GM21737 (cell line): ENCODE results near the gene NPAS2.

ENCODE experiments used
- ATAC-seq: cut with Tn5 transposase; IDR thresholded peaks from one replicate; pipeline ENCODE4 v1.9.1; 2021; ENCODE audit warnings: mild to moderate bottlenecking, moderate library complexity; ENCODE audit not compliant: unreplicated experiment

Gene NPAS2

GRCh38 chr2:101037161-101037755 is 217.3 kb downstream of the NPAS2 start:
- no peak for ATAC-seq

- ATAC-seq, result no peak
Observed at GRCh38 chr2:101038455-101039255, 218.7 kb downstream of the NPAS2 start.

- no peak for ATAC-seq
Observed at GRCh38 chr2:101040072-101040471, 220.1 kb downstream of the NPAS2 start.

- no peak for ATAC-seq
Observed at GRCh38 chr2:101040761-101041160, 220.8 kb downstream of the NPAS2 start.

GRCh38 chr2:101041413-101041812 is 221.5 kb downstream of the NPAS2 start:
- no peak for ATAC-seq

- no peak for ATAC-seq
Observed at GRCh38 chr2:101045330-101045729, 225.4 kb downstream of the NPAS2 start.
